TTC549 (cell line): ENCODE results near the gene ZNF28.
"Not testable (repeated sequence)": the region's sequence is repeated elsewhere in the genome, so short reads cannot be mapped to it uniquely, and the experiment has no call there.

ENCODE experiments used
- FAIRE-seq: peaks from 2 replicates; lab custom pipeline; 2012; peaks lifted over from hg19 to GRCh38; lab: Jason Lieb, UNC

ZNF28 gene

DNA sequence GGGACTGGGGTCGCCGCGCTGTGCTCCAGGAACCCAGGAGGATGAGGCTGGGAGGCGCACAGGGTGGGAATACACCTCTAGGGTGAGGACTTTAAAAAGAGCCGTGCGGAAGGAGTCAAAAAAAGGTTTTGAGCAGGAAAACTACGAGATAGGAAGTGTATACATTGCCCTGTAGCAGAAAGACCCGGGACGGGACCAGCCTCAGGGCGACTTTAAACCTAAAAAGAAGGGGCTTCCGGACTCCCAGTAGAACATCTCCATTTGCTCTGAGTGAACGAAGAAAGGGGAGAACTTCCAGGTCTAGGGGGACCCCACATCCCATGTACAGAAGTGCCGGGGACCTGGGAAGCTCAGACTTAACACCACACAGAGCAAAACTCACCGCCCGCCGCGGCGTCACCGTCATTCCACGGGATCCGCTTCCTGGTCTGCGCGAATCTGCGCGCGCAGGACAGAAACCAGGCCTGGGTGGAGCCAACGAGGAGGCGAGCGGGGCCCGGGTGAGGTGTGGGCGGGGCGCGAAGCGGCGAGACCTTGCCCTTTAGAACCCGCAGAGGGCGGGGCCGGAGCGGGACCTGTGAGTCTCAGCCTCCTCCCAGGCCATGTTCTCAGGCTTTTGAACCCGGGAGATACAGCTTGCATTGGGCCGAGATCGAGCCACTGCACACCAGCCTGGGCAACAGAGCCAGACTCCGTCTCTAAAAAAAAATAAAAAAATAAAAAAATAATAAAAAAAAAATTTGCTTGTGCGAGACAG lies at the start of gene ZNF28:
Gene ZNF28 (minus strand): TSS at position 430 of the 757 bp plus-strand sequence. CDS start 3,675 bp downstream, outside the sequence.
- peak; percentile 66 for FAIRE-seq

DNA sequence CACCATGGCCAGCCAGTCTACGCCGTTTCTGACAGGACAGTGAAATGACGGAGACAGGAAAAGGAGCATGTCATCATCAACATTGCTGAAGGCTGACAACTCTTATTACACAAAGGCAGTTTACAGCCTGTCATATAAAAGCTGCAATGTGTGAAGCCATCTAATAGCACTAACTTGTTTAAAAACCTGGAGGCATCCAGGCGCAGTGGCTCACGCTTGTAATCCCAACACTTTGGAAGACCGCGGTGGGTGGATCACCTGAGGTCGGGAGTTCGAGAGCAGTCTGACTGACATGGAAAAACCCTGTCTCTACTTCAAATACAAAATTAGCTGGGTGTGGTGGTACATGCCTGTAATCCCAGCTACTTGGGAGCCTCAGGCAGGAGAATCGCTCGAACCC lies 46.6 kb upstream of the ZNF28 start:
- not testable (repeated sequence) for FAIRE-seq

DNA sequence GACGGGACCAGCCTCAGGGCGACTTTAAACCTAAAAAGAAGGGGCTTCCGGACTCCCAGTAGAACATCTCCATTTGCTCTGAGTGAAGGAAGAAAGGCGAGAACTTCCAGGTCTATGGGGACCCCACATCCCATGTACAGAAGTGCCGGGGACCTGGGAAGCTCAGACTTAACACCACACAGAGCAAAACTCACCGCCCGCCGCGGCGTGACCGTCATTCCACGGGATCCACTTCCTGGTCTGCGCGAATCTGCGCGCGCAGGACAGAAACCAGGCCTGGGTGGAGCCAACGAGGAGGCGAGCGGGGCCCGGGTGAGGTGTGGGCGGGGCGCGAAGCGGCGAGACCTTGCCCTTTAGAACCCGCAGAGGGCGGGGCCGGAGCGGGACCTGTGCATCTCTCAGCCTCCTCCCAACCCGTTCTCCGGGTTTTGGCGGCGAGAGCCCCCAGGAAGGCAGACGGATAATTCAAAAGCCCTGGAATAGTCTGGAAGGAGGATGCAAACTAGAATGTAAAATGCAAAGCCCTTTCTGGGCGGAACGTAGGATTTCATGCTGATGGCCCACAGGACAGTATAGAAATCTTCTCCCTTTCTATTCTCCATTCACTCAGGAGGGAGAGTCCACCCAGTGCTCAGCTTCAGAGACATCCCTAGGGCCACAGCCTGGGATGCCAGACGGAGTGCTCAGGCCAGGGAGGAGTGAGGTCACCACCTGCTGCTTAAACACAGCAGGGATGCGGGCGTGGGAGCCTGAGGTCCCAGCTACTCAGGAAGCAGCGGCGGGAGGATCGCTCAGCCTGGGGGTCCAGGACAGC lies 36.2 kb upstream of the ZNF28 start, which contains the start of gene ZNF468:
Gene ZNF468 (minus strand): TSS at position 242 of the 814 bp plus-strand sequence. CDS start 3,347 bp downstream, outside the sequence.
- peak; percentile 36 for FAIRE-seq

DNA sequence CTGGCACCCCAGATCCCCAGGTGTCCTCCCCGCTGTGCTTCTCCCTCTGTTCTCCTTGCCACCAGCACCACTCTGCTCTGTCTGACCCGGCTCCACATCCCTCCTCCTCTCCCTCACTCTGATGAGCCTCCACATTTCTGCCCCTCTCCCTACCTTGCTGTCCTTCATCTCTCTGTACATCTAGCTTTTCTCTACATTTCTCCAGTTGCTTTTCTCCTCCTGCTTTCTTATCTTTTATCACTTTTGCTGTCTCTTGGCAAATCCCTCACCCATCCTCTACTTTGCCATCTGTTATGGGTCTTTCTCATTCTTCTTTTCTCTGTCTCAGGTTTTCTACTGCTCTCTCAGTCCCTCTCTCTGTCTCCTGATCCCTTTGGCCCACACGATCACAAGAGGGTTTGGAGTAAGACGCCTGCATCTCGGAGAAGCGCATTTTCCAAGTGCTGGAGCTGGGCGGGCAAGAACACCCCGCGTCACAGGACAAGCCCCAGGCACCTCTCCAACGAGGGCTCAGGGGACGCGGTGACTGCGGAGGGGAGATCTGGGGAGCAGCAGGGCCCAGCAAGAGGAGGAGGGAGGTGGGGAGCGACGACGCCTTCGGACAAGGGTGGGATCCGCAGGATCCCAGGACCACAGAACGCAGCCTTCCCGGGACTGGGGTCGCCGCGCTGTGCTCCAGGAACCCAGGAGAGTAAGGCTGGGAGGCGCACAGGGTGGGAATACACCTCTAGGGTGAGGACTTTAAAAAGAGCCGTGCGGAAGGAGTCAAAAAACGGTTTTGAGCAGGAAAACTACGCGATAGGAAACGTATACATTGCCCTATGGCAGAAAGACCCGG lies 35.3 kb upstream of the ZNF28 start:
- FAIRE-seq = not testable (repeated sequence)

DNA sequence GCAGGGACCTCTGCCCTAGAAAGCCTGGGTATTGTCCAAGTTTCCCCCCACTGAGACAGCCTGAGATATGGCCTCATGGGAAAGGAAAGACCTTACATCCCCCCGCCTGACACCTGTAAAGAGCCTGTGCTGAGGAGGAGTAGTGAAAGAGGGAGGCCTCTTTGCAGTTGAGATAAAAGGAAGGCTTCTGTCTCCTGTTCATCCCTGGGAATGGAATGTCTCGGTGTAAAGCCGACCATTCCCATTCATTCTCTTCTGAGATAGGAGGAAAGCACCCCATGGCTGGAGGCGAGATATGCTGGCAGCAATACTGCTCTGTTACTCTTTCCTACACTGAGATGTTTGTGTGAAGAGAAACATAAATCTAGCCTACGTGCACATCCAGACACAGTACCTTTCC lies 25.9 kb upstream of the ZNF28 start:
- FAIRE-seq = not testable (repeated sequence)

DNA sequence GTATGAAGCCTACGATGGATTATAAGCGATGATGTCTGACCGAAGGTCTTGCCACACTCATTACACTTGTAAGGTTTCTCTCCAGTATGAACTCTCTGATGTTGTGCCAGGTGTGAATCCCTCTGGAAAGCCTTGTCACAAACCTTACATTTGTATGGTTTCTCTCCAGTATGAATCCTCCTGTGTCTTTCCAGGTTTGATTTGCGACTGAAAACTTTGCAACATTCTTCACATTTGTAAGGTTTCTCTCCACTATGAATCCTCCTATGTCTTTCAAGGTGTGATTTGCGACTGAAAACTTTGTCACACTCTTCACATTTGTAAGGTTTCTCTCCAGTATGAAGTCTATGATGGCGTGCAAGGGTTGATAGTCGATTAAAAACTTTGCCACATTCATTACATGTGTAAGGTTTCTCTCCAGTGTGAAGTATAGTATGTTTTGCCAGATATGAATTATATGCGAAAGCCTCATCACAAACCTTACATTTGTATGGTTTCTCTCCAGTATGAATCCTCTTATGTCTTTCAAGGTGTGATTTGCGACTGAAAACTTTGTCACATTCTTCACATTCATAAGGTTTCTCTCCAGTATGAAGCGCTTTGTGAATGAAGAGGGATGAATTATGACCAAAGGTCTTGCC lies 19.5 kb upstream of the ZNF28 start:
- FAIRE-seq = not testable (repeated sequence)

DNA sequence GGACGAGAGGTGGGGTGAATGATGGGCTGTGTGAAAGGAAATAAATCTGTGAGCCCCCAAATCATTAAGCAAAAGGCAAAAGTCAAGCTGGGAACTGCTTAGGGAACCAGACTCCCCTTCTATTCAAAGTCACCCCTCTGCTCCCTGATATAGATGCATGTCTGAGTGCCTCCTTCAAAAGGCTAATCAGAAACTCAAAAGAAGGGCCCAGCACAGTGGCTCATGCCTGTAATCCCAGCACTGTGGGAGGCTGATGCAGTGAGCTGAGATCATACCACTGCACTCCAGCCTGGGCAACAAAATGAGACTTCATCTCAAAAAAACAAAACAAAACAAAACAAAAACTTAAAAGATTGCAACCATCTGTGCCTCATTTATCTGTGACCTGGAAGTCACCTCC lies 12.9 kb upstream of the ZNF28 start:
- FAIRE-seq = not testable (repeated sequence)

DNA sequence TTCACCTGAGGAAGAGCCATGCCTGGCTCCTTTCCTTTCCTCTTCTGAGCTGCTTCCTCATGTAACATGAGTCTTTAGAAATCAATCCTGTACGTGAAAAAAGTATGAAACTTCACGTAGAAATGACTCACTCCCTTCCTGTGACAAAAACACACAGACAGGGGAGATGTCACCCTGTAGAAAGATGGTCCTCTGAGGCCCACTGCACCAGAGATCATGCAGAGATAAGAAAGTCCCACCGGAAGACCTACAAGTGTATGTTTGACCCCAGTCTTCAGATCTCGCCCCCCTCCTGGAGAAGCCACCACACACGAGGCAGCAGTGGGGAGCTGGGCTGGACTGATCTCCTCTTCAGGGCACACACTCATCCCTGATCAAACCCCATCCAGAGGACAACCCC lies 12.1 kb upstream of the ZNF28 start:
- not testable (repeated sequence) for FAIRE-seq

DNA sequence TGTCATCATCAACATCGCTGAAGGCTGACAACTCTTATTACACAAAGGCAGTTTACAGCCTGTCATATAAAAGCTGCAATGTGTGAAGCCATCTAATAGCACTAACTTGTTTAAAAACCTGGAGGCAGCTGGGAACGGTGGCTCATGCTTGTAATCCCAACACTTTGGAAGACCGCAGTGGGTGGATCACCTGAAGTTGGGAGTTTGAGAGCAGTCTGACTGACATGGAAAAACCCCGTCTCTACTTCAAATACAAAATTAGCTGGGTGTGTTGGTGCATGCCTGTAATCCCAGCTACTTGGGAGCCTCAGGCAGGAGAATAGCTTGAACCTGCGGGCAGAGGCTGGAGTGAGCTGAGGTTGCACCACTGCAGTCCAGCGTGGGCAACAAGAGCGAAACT lies 8.4 kb upstream of the ZNF28 start:
- FAIRE-seq = not testable (repeated sequence)

DNA sequence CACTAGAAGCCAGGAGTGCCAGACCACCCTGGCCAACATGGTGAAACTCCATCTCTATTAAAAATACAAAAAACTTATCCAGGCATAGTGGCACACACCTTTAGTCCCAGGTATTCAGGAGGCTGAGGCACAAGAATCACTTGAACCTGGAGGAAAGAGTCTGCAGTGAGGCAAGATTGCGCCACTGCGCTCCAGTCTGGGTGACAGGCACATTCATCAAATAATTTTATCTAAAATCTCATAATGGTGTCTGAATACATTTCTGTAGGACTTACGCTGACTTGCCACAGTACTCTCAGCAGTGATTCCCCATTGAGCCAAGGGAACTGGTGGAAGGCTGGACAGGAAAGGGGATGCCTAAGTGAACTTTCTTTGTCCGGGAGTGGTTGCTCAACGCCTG lies 4.3 kb upstream of the ZNF28 start:
- no peak for FAIRE-seq

DNA sequence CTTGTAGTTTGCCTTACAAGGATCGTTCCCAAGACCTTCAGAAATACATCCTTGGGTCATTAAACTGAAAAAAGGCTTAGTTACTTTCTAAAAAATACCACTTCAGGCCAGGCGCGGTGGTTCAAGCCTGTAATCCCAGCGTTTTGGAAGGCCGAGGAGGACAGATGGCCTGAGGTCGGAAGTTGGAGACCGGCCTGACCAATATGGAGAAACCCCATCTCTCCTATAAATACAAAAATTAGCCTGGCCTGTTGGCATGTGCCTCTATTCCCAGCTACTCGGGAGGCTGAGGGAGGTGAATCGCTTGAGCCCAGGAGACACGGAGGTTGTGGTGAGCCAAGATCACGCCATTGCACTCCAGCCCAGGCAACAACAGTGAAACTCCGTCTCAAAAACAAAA lies 2.2 kb upstream of the ZNF28 start:
- FAIRE-seq = no peak

DNA sequence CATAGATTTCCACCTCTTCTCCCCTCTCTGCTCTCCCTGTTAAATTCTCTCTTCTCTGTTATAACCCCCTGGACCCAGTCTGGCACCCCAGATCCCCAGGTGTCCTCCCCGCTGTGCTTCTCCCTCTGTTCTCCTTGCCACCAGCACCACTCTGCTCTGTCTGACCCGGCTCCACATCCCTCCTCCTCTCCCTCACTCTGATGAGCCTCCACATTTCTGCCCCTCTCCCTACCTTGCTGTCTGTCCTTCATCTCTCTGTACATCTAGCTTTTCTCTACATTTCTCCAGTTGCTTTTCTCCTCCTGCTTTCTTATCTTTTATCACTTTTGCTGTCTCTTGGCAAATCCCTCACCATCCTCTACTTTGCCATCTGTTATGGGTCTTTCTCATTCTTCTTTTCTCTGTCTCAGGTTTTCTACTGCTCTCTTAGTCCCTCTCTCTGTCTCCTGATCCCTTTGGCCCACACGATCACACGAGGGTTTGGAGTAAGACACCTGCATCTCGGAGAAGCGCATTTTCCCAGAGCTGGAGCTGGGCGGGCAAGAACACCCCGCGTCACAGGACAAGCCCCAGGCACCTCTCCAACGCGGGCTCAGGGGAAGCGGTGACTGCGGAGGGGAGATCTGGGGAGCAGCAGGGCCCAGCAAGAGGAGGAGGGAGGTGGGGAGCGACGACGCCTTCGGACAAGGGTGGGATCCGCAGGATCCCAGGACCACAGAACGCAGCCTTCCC lies 795 bp downstream of the ZNF28 start:
- FAIRE-seq = not testable (repeated sequence)

DNA sequence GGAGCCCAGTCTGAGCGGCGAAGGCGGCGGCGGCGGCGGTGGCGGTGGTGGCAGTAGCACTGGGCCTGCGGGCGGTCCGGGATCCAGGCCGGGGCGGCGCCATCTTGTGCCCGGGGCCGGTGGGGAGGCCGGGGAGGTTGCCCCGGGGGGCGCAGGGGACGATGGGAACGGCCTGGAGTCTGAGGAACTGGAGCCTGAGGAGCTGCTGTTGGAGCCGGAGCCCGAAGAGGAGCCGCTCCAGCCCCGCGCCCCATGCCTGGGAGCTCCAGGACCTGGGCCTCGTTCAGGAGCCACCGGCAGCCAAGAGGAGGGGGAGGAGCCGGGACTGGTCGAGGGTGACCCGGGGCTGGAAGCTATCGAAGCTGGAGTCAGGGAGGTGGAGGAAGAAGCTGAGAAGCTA lies 11.6 kb downstream of the ZNF28 start:
- FAIRE-seq = no peak

DNA sequence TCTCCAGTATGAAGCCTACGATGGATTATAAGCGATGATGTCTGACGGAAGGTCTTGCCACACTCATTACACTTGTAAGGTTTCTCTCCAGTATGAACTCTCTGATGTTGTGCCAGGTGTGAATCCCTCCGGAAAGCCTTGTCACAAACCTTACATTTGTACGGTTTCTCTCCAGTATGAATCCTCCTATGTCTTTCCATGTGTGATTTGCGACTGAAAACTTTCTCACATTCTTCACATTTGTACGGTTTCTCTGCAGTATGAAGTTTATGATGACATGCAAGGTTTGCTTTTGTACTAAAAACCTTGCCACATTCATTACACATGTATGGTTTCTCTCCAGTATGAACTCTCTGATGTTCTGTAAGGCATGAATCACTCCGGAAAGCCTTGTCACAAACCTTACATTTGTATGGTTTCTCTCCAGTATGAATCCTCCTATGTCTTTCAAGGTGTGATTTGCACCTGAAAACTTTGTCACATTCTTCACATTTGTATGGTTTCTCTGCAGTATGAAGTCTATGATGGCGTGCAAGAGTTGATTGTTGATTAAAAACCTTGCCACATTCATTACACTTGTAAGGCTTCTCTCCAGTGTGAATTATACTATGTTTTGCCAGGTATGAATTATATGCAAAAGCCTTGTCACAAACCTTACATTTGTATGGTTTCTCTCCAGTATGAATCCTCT lies 21.3 kb downstream of the ZNF28 start:
- not testable (repeated sequence) for FAIRE-seq

DNA sequence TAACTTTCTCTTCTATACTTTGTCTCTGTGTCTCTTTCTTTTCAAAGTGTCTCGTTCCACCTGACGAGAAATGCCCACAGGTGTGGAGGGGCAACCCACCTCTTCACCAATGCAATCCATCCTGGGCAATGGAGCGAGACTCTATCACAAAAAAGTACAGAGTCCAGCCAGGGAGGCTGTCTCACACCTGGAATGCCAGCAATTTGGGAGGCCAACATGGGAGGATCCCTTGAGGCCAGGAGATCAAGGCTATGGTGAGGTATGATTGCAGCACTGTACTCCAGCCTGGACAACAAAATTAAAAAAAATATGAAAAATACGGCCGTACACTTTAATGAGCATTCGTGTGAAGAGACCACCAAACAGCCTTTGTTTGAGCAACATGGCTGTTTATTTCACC lies 32.0 kb downstream of the ZNF28 start:
- no peak for FAIRE-seq

DNA sequence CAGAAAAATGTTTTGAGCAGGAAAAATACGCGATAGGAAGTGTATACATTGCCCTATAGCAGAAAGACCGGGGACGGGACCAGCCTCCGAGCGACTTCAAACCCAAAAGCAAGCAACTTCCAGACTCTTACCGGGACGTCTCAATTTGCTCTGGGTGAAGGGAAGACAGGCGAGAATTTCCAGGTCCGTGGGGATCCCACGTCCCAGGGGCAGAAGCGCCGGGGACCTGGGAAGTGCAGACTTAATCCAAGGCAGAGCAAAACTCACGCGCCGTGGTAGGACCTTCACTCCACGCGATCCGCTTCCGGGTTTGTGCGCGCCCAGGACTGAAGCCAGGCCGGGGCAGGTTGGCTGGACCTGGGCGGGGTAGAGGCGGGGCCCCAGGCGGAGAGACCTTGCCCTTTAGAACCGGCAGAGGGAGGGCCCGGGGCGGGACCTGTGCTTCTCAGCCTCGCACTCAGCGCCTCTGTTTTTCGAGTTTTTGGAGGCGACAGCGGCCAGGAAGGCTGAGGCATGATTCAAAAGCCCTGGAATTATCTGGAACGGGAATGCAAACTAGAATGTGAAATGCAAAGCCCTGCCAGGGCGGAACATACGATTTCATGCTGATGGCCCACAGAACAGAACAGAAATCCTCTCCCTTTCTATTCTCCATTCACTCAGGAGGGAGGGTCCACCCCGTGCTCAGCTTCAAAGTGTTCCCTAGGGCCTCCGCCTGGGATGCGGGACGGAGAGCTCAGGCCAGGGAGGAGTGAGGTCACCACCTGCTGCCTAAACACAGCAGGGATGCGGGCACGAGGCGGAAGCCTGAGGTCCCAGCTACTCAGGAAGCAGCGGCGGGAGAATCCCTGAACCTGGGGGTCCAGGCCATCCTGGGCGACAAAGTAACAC lies 34.7 kb downstream of the ZNF28 start, which contains the start of gene ZNF600:
Gene ZNF600 (minus strand): TSS at position 328 of the 891 bp plus-strand sequence. CDS start 7,903 bp downstream, outside the sequence.
- not testable (repeated sequence) for FAIRE-seq

DNA sequence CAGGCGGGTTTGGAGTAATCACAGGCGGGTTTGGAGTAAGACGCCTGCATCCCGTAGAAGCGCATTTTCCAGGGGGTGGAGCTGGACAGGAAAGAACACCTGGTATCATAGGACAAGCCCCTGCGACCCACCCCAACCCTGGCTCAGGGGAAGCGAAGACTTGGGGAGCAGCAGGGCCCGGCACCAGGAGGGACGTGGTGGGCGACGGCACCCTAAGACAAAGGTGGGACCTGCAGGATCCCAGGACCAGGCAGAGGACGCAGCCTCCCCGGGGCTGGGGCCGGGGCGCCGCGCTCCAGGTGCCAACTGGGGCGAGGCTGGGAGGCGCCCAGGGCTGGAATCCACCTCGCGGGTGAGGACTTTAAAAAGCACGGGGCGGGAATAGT lies 35.4 kb downstream of the ZNF28 start:
- FAIRE-seq = no peak

DNA sequence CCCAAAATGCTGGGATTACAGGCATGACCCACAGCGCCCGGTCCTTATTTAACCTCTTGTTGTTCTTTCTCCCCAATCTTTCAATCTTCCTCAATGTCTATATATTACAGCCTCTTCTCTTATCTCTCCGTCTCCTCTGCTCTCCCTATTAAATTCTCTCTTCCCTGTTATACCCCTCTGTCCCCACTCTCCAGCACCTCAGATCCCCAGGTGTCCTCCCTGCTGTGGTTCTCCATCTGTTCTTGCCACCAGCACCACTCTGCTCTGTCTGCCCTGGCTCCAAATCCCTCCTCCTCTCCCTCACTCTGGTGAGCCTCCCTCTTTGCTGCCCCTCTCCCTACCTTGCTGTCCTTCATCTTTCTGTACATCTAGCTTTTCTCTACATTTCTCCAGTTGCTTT lies 35.9 kb downstream of the ZNF28 start:
- no peak for FAIRE-seq

DNA sequence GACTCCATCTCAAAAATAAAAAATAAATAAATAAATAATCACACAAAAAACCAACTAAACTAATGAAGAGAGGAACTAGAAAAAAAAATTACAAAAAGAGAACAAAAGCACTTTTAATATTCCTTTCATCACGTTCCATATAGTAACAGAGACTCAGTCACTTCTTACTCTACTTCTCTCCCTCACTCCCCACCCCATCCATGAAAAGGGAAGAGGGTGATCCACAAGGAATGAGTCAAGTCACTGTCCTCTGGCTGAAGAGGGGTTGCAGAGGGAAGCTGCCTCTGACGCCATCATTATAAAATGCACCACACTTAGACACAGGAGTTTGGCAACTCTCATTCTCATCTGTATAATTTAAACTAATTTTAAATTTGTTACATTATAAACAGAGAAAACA lies 38.6 kb downstream of the ZNF28 start:
- FAIRE-seq = not testable (repeated sequence)
